Ishikawa (cell line): Measurements from ENCODE around the gene DCAKD.

Experiments
- CEBPB ChIP-seq: IDR thresholded peaks from 2 replicates; pipeline ENCODE4 v1.6.1; 2012
- EGR1 ChIP-seq: IDR thresholded peaks from 2 replicates; pipeline ENCODE4 v1.6.1; 2012
- EP300 ChIP-seq: IDR thresholded peaks from 2 replicates; pipeline ENCODE4 v1.6.1; 2012; ENCODE audit warnings: borderline replicate concordance
- MAX ChIP-seq: IDR thresholded peaks from 2 replicates; pipeline ENCODE4 v1.6.1; 2012
- REST ChIP-seq: IDR thresholded peaks from 2 replicates; pipeline ENCODE4 v1.6.1; 2012; ENCODE audit warnings: low read depth, mild to moderate bottlenecking
- TAF1 ChIP-seq: IDR thresholded peaks from 2 replicates; pipeline ENCODE4 v1.6.1; 2012; ENCODE audit warnings: low read depth, mild to moderate bottlenecking
- TCF12 ChIP-seq: IDR thresholded peaks from 2 replicates; pipeline ENCODE4 v1.6.1; 2012; ENCODE audit warnings: low read depth
- YY1 ChIP-seq: IDR thresholded peaks from 2 replicates; pipeline ENCODE4 v1.6.1; 2012; ENCODE audit warnings: low read depth

- TF ChIP-seq CEBPB (no peak), MAX (no peak), REST (no peak), YY1 (no peak), TCF12 (no peak), TAF1 (no peak), EP300 (no peak), EGR1 (no peak)
These were observed 52.8 kb downstream of the DCAKD start for GRCh38 chr17:44998646-44999045.
